Epithelial cell of proximal tubule (primary cell): Measurements from ENCODE around the gene VAC14. TPM values are rescaled to one million over a fixed set of nuclear protein-coding genes. Genes with fewer than 3 reads are reported as not detected.

Experiments
- DNase-seq: peaks from one replicate; pipeline ENCODE4 v3.0.0-alpha.2; 2011; ENCODE audit warnings: low read depth
- H3K4me3 ChIP-seq: 2 replicates; pipeline ENCODE4 v1.5.1; 2011; ENCODE audit warnings: low read depth, mild to moderate bottlenecking, low read length
- CTCF ChIP-seq: conservative IDR thresholded peaks from 2 replicates; pipeline ENCODE4 v1.5.1; 2012; ENCODE audit warnings: low read depth, mild to moderate bottlenecking, low read length
- total RNA-seq: library from RNA; depleted of rRNA; stranded (reverse); fragments of >200 nt; gene quantifications from 2 replicates; pipeline ENCODE4 v1.2.3, GENCODE V29; 2015

VAC14 gene
- total RNA-seq, 1 donor from 2014 or later = 32.5 TPM

- no peak for TF ChIP-seq CTCF
- no peak for DNase-seq
- no peak overlapping the region for H3K4me3 ChIP-seq
These were observed 32.8 kb downstream of the VAC14 start for GRCh38 chr16:70768203-70768580.

GRCh38 chr16:70767377-70768202, 33.4 kb downstream of the VAC14 start:
- TF ChIP-seq CTCF = no peak
- DNase-seq = no peak
- H3K4me3 ChIP-seq = no peak overlapping the region

GRCh38 chr16:70766658-70767057, 34.3 kb downstream of the VAC14 start:
- DNase-seq = no peak
- H3K4me3 ChIP-seq = no peak overlapping the region
- TF ChIP-seq CTCF = no peak

GRCh38 chr16:70766176-70766575, 34.8 kb downstream of the VAC14 start:
- no peak for TF ChIP-seq CTCF
- DNase-seq = no peak
- H3K4me3 ChIP-seq = no peak overlapping the region

- no peak for DNase-seq
- no peak overlapping the region for H3K4me3 ChIP-seq
- TF ChIP-seq CTCF = no peak
These were observed 35.5 kb downstream of the VAC14 start for GRCh38 chr16:70765491-70765890.

GRCh38 chr16:70764632-70765031, 36.3 kb downstream of the VAC14 start:
- H3K4me3 ChIP-seq = no peak overlapping the region
- TF ChIP-seq CTCF = no peak
- DNase-seq = no peak

GRCh38 chr16:70760221-70760620, 40.7 kb downstream of the VAC14 start:
- TF ChIP-seq CTCF = no peak
- no peak for DNase-seq
- no peak overlapping the region for H3K4me3 ChIP-seq
